IPS-11a (cell line): Measurements from ENCODE around the gene RNF157.
"Not testable (repeated sequence)": the region's sequence is repeated elsewhere in the genome, so short reads cannot be mapped to it uniquely, and the experiment has no call there.

Experiments used
- H3K4me3 ChIP-seq: one replicate; pipeline ENCODE4 v1.5.1; 2013; ENCODE audit warnings: low read depth, low read length, control low read depth

RNF157 gene

DNA sequence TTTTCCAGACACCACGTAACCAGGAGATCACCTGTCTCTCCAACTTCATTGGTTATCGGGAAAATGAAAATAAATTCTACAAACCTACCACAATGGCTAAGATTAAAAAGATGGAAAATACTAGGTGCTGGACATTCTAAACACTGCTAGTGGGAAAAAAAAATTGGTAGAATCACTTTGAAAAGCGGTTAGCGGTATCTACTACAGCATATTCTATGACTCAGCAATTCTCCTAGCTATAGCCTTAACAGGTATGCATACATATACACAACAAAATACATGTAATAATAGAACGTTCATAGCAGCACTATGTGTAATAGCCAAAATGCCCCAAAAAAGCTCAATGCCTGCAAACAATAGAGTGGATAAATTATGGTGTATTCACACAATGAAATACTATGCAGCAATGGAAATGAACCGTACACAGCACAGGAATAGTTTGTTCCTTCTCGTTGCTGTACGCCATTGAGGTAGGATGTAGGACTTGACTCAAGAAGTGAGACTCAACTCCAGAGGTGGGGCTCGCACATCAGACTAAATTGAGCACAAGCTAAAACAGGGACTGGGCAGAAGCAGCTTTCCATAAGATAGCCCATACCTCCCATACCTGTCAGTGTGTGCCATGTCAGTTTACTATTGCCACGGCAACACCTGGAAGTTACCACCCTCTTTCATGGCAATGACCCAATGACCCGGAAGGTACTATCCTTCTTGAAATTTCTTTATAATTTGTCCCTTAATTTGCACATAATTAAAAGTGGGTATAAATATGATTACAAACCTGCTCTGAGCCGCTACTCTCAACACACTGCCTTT lies 44.8 kb downstream of the RNF157 start:
- H3K4me3 ChIP-seq = no peak overlapping the region

DNA sequence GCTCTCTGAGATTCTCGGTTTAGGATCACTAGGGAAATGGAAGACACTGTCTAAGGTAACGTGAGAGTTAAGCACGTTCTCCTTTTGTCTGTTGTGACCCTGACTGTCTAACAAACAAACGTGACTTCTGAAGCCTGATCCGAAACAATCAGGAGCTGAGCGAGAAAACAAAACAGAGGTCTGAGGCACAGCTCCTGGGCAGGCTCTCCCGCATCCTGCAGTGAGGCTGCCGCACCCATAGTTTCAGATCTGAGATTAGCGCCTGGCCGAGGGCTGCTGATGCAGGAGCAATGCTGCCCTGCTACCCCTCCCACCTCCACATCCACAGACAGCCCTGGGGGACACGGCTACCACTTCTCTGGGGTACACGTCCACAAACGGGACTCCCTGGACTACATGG lies 46.7 kb downstream of the RNF157 start:
- H3K4me3 ChIP-seq = no peak overlapping the region

DNA sequence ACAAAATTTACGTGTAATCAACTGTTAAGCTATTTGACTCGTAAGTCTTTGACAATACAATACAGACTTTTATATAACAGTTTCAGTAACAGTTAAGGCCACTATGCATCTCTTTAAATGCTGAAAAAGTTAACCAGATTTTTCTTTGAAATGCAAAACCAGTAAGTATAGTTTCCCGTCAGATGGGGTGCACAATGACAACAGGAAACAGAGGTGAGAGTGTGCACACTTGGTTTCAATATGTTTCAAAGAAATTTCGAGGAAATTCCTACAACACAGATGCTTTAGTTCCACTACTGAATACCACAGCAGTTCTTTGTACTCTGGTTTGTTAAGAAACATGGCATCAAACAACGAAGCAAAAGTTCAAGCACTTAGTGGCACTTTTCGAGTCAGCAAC lies 48.4 kb downstream of the RNF157 start:
- H3K4me3 ChIP-seq = no peak overlapping the region

DNA sequence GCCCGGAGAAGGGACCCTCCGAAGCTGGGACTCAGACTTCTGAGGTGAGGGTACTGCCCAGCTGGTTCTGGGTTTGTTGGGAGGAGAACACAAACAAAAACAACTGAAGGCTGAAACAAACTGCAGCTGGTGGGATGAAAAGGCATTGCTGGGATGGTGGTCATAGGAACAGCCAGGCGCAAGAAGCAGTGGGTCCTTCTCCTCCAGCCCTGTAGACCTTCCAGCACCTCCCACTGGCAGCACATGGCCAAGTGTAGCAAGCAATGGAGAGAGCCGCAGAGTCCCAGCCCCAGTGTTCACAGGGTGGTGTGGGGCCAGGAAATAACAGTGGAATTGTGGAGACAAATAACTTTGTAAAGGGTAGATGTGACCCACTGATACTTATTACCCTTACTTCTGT lies 50.6 kb downstream of the RNF157 start:
- H3K4me3 ChIP-seq = no peak overlapping the region

DNA sequence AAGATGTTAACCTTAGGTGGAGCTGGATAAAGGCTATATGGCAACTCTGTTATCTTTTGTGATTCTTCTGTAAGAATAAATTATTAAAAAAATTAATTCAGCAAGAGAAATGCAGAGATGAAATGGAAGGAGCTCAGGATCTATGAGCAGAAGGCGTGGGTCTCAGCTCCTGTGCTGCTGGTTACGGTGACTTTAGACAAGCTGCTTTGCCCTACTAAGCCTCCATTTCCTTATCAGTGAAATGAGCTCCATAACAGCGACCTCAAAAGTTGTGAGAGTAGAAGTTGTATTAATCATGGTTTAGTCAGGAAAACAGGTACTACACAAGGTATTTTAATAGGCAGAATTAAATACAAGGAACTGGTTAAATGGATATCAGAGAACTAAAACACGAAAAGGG lies 51.0 kb downstream of the RNF157 start:
- no peak overlapping the region for H3K4me3 ChIP-seq

DNA sequence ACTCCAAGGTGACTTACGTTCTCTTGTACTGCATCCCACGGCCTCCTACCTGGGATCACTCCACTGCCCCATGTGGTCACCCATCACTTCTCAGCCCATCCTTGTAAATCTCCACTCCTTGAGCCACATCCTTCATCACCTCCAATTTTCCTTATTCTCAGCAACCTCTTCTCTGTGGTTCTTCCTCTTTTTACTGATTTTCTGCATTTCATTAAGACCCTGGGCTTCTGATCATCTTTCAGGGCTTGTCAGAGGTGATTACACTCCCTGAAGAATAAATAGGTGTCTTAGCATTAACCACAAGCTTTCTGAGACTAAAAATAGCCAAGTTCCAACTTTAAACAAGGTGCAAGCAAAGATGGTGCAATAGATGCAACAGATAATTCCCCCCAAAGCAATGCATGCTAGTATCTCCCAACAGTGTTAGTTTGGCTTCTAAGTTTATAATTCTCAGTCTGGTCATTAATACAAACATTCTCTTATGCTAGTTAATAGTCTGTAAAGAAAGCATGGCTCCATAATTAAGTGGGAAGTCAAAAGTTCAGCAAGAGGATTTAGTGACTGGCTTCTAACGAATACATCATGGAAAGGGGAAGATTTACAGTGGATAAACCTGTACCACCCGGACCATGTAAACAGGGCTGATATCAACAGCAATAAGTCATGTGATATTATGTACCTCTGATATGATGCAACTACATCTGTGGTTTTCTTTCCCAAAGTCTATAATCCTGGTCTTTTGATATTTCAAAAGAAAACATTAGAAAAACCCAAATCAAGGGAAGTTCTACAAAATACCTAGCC lies 51.9 kb downstream of the RNF157 start:
- no peak overlapping the region for H3K4me3 ChIP-seq

DNA sequence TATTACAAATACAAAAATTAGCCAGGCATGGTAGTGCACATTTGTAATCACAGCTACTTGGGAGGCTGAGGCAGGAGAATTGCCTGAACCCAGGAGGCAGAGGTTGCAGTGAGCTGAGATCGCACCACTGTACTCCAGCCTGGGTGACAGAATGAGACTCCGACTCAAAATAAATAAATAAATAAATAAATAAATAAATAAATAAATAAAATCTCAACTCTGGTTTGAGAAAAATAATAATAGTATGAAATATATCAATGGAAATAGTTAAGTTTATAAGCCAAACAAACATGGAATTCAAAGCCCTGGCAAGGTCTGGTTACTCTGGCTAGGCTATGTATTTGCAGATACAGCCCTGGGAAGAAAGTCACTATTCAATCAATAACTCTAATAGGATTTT lies 53.5 kb downstream of the RNF157 start:
- H3K4me3 ChIP-seq = not testable (repeated sequence)

DNA sequence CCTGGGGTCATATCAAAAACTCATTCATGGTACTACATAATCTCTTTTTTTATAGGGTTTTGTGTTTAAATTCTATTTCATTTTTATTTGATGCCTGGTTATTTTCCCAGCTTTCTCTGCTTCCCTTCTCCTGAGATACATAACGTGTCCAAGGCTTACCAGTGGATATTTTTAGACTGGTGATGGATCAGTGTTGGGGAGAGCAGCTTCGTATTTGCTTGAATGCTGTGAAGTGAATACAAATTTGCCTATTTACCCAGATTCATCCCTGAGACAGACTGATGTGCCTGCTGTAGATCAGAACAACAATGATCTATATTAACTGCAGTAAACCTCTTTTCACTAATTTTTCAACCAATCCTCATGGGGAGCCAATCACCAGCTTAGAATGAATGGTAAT lies 56.0 kb downstream of the RNF157 start:
- no peak overlapping the region for H3K4me3 ChIP-seq

DNA sequence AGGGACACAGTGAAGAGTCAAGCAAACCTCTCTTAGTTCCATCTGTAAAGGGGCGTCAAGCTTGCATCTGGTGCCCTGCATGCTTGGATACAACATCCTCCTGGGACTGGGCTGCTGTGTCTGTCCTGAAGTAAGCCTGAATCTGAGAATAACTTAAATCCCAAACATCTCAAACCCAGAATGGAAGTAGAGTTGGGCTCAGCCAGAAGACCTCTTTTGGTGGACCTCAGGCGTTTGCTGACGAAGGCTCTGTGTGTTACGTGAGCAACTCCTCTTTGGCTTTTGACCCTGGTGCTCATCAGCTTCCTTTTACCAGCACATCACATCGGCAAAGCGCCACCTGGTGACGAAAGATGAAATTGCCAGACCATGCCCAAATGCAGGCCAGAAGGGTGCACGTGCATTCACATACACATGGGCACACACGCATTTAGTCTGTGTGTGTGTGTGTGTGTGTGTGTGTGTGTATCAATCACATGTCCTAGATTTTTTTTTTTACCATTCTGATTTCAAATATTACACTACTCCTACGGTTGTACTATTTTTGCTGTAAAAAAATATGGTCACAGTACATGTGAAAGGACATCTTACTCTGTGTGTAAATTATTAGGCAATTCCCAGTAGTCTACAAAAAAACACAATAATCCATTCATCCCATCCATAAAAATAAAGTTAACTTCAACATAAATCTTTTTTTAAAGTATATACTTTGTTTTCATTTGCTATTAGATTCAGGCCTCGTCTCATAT lies 58.1 kb downstream of the RNF157 start:
- H3K4me3 ChIP-seq = no peak overlapping the region

DNA sequence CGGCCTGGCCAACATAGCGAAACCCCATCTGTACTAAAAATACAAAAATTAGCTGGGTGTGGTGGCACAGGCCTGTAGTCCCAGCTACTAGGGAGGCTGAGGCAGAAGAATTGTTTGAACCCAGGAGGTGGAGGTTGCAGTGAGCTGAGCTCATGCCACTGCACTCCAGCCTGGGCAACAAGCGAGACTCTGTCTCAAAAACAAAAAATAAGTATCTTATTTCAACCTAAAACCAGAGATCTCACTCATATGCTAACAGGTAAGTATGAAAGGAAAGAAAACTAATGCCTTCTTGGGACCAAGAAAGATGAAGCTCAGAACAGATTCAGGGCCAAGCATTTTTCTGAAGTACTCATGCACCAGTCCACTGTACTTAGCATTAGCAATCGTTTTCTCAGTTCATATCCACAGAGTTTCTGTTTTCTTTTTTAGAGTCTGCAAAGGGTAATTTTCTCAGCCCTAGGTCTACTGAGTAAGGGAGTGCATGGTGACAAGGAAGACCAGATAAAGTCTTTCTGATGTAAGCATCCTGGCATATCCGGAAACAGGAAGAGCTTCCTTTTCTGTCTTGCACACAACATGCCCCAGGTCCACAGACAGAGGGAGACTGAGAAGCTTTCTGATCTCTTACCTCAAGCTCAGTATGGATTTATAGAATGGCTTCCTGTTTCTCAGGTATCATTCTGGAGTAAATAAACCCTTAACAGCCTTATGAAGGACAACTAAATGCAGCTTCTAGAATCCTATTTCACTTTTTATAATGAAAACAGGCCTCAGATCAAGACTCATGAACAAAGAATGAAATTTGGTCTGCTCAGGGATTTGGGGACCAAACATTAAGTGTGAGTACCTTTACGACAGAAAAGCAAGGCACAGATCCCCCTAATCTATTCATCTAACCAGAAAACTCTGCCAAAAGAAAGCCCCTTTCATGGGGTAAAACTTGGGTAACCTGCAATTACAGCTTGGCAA lies 60.5 kb downstream of the RNF157 start:
- H3K4me3 ChIP-seq = no peak overlapping the region

DNA sequence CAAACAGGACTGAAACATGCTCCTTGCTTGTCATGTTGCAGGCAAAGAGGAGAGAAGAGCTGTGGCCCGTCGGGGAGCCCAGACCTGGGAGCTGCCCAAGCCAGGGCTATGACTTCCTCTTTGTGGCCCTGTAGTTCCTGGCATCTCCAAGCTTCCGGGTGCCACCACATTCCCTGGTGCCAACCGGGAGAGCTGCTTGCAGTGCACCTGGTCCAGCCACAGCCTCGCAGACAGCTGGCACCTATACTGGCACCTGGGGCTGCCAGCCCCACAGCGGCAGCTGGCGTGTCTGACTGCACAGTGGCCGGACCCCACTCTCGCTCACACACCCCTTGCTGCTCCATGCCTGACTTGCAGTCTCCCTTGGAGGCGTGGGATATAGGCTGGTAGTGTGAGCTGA lies 62.2 kb downstream of the RNF157 start:
- no peak overlapping the region for H3K4me3 ChIP-seq

DNA sequence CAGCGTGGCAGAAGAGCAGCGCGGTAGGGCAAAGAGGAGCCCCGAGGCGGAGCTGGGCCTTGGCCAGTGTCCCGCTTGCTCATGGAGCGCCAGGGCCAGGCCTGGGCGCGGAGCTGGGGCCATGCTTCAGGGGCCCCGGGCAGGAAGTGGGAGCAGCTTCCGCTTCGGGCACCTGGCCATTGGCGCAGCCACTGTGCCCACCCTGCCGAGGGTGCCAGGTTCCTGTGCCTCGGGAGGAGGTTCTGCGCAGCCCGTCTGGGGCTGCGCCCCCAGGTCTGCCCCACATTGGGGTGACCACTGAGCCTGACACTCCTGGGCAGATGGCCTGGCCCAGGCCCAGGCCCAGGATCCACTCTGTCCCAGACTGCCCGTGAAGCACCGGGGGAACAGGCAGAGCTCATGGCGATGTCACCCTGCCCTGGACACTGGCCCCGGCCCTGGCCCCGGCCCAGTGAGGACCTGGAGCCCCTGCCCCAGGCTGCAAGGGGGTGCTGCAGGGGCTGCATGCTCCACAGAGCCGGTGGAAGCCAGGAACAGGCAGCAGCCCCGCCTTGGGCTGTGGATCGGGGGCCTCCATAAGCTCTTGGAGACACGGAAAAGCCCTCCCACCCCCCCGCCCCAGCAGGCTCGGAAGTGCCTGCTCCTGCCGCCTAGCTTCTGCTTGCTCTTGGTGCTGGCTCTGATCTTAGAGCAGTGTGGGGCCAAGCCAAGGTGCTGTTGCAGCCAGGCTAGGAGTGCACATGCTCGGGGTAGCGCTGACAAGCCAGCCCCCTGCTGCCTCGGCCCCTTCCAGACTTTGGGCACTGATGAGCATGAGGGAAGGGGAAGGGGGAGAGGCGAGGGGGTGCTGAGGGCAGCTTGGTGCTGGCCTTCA lies 63.4 kb downstream of the RNF157 start:
- no peak overlapping the region for H3K4me3 ChIP-seq

DNA sequence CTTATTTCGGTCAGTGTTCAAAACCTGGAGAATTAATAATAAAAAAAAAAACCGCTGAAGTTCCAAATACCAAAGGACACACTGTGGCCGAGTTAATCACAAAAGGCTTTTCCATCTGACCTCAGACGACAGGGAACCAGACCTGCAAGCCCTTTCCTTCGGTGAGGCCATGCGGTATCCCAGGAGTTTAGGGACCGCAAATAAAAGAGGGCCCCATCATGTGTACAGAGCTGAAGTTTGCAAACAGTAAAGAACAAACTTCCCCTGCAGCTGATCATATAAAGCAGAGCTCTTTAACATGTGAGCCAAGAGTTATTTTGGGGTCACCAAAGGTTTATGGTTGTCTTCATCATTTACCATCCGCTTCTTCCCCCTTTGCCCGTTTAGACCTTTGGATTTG lies 66.3 kb downstream of the RNF157 start:
- H3K4me3 ChIP-seq = no peak overlapping the region

DNA sequence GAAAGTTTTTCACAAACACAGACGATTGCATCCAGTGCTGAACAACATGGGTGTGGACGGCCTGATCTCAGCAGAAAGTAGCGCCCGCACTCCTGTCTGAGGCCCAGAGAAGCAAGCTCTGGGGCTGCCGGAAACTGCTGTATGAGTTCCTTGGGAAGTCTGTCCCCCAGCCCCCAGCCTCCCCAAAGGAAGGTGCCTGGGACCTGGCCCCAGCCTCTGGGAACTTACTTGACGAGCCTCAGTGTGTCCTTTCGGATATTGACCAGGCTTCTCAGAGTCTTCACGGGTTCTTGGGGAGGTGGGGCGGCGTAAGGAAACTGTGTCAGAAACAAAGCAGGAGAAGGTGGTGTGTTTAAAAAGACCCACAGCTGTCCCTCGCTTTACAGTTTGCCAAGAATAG lies 66.8 kb downstream of the RNF157 start:
- H3K4me3 ChIP-seq = no peak overlapping the region

DNA sequence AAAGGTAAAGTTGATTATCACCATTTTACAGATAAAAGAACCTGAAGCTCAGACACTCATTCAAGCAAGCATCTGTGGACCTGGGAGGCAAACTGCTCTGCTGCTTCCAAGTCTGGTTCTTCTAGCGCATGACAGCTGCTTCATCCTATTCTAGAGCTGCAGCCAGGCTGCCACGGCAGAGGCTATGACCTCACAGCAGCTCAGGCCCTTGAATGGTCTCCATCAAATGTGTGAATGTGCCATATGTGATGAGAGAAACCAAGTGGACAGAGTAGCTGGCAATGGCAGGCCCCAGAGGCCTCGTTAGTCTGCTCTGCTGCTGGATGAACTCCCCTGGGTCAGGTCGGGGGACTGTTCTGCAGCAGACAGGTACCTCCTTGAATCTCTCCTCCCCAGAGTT lies 68.6 kb downstream of the RNF157 start:
- no peak overlapping the region for H3K4me3 ChIP-seq

DNA sequence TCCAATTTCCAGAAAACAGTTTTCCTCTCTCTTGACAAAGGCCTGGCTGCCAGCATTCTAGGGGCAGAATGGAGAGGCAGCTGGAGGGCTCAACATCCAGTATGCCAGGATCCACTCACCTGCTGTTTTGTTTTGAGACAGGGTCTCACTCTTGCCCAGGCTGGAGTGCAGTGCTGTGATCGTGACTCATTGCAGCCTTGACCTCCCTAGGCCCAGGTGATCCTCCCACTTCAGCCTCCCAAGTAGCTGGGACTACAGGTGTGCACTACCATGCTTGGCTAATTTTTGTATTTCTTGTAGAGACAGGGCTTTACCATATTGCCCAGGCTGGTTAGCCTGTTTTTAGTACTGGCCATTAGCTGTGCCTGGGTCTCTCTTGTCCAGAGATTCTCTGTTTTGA lies 70.2 kb downstream of the RNF157 start:
- no peak overlapping the region for H3K4me3 ChIP-seq

DNA sequence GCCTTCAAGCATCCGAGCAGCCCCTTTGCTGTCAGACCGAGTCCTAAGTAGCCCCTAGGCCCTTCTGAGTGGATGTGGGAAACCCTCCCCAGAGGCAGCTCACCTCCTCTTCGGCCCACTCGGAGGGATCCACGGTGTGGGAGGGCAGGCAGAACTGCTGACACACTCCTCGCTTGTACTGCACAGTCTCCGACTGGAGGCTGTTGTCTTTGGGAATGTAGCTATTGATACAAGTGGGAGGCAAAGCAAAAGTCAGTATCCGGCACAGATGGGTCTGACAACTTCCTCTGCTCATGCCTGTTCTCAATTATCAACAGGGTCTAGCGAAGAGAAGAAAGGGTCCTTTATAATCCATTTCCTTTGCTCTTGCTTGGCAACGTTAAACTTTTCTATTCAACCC lies 73.4 kb downstream of the RNF157 start:
- no peak overlapping the region for H3K4me3 ChIP-seq

DNA sequence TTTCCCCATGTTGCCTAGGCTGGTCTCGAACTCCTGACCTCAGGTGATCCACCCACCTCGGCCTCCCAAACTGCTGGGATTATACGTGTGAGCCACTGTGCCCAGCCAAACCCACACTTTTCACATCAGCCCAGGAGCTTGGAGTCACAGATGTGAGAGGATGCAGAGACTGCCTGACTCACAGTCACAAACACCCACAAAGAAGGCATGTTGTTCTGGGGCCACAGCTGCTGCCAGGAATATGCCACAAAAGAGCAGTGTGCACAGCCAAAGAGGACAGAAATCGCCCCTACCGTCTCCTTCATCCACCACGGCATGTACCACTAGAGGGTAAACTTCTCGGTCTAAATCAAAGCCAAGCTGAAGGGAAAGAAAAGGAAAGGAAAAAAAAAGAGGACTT lies 74.1 kb downstream of the RNF157 start:
- H3K4me3 ChIP-seq = no peak overlapping the region

DNA sequence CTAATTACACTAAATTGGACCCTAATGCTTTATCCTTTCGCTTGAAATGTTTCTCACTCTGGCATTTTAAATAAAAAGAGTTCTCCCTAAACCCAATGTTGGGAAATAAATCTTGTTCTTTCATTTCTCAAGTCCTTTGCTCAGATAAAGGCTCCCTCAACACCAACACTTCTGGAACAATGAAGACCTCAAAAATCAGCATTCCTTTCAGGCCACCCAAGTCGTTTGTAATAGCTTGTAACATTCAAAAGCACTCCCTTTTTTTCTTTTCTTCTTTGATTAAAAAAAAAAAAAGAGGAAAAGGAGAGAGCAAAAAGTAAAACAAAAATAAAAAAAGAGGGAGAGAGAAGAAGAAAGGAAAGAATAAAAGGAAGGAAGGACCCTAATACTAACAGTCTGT lies 76.0 kb downstream of the RNF157 start:
- no peak overlapping the region for H3K4me3 ChIP-seq

DNA sequence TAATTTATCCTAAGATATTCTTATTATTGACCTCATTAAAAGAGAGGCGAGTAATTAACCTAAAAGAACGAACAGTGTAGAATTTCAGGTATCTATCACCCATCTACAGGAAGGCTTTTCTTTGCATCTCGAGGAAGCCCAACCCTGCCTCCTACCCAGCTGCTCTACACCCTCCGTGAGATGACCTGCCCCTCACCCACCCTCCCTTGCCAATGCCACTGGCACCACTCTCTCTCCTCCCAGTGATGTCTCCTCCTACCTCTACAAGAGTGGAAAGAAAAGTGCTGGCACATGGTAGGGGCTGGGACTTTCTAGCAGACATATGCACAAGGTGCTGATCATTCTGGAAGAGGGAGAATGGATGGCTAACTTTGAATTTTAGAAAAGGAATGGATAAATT lies 76.4 kb downstream of the RNF157 start:
- H3K4me3 ChIP-seq = no peak overlapping the region
